Measurements from ENCODE around the gene TMEM198.

TMEM198 gene

GRCh38 chr2:219560893-219561178 is 17.0 kb downstream of the TMEM198 start:
- no peak overlapping the region for H3K4me3 ChIP-seq (ENCODE audit: low read depth, low read length)
- no peak for DNase-seq (ENCODE audit: low read depth)
- TF ChIP-seq CTCF (IDR thresholded peaks at IDR 0.05; ENCODE audit: low read depth, low read length, missing control alignments) = no peak
- in situ Hi-C loops (cut with HindIII; ENCODE audit: low sequenced_read_pairs) = no loop called here

- no peak for DNase-seq (ENCODE audit: low read depth)
- TF ChIP-seq CTCF (IDR thresholded peaks at IDR 0.05; ENCODE audit: low read depth, low read length, missing control alignments) = no peak
- in situ Hi-C loops (cut with HindIII; ENCODE audit: low sequenced_read_pairs) = no loop called here
- no peak overlapping the region for H3K4me3 ChIP-seq (ENCODE audit: low read depth, low read length)
These were observed 17.6 kb downstream of the TMEM198 start for GRCh38 chr2:219561179-219562048.

- H3K4me3 ChIP-seq (ENCODE audit: low read depth, low read length) = no peak overlapping the region
These were observed 18.5 kb downstream of the TMEM198 start for GRCh38 chr2:219562049-219563020.

GRCh38 chr2:219563271-219563928 is 19.6 kb downstream of the TMEM198 start:
- no peak overlapping the region for H3K4me3 ChIP-seq (ENCODE audit: low read depth, low read length)
- no peak for DNase-seq (ENCODE audit: low read depth)
- in situ Hi-C loops (cut with HindIII; ENCODE audit: low sequenced_read_pairs) = no loop called here
- TF ChIP-seq CTCF (IDR thresholded peaks at IDR 0.05; ENCODE audit: low read depth, low read length, missing control alignments) = no peak

More at GRCh38 chr2:219562049-219563020, 18.5 kb downstream of the TMEM198 start:
- in situ Hi-C loops (cut with HindIII; ENCODE audit: low sequenced_read_pairs) = no loop called here
- no peak for TF ChIP-seq CTCF (IDR thresholded peaks at IDR 0.05; ENCODE audit: low read depth, low read length, missing control alignments)
- no peak for DNase-seq (ENCODE audit: low read depth)

GRCh38 chr2:219565130-219566080 is 21.6 kb downstream of the TMEM198 start:
- in situ Hi-C loops (cut with HindIII; ENCODE audit: low sequenced_read_pairs) = no loop called here
- no peak overlapping the region for H3K4me3 ChIP-seq (ENCODE audit: low read depth, low read length)
- no peak for TF ChIP-seq CTCF (IDR thresholded peaks at IDR 0.05; ENCODE audit: low read depth, low read length, missing control alignments)
- no peak for DNase-seq (ENCODE audit: low read depth)

Measured in astrocyte of the cerebellum (primary cell).